ENCODE data around the gene CDK6. TPM values are rescaled to one million over a fixed set of nuclear protein-coding genes. Genes with fewer than 3 reads are reported as not detected.

Gene CDK6
- total and polyA plus RNA-seq, 2 of the 8 experiments (the other 6 are each of a cell fraction or from before 2014, with no cell fraction given), result 5.9 to 18.9 TPM

GRCh38 chr7:92877367-92877766 is 41.0 kb upstream of the CDK6 start:
- Histone ChIP-seq H4K8ac (ENCODE audit: extremely low read depth, insufficient read depth, low read length) (no peak overlapping the region), H4K91ac (replicated peaks; ENCODE audit: insufficient read length, low read length) (no peak overlapping the region), H3K18ac (ENCODE audit: extremely low read depth, low read length) (no peak overlapping the region), H3K4me1 (replicated peaks in 1 of 4; ENCODE audit: control insufficient read depth in 3 of 4, insufficient read depth in 4 of 4, low read length in 3 of 4) (no peaks in the 10 kb centered on the region), H3K4me3 (ENCODE audit: extremely low read depth in 1 of 4, insufficient read depth in 2 of 4, low read depth in 3 of 4, low read length in 4 of 4) (no peak overlapping the region), H3K27ac (ENCODE audit: low read depth, low read length) (no peak overlapping the region), H3K23me2 (ENCODE audit: low read depth, low read length) (no peaks in the 10 kb centered on the region), H2AFZ (ENCODE audit: low read length) (no peak overlapping the region), H2BK12ac (ENCODE audit: low read depth, low read length) (no peak overlapping the region), H3K9ac (replicated peaks in 1 of 4; ENCODE audit: extremely low read depth in 1 of 4, low read depth in 3 of 4, low read length in 3 of 4) (no peak overlapping the region), H2BK5ac (ENCODE audit: low read depth, low read length) (no peak overlapping the region), H2AK5ac (ENCODE audit: low read depth, low read length) (no peak overlapping the region), H3K9me3 (ENCODE audit: insufficient read depth in 2 of 2, low read depth in 1 of 2, low read length in 1 of 2) (no peaks in the 10 kb centered on the region), H2BK20ac (ENCODE audit: low read length) (no peak overlapping the region), H3K27me3 (replicated peaks in 1 of 4; ENCODE audit: control insufficient read depth in 3 of 4, extremely low read depth in 1 of 4, insufficient read depth in 3 of 4, low read length in 3 of 4) (no peaks in the 10 kb centered on the region), H4K20me1 (replicated peaks in 1 of 2; ENCODE audit: control insufficient read depth in 1 of 2, insufficient read depth in 2 of 2, low read length in 2 of 2) (no peaks in the 10 kb centered on the region), H3K79me1 (ENCODE audit: low read depth, low read length) (no peaks in the 10 kb centered on the region), H3K4me2 (ENCODE audit: insufficient read depth in 1 of 2, low read depth in 2 of 2, low read length in 2 of 2) (no peak overlapping the region), H2BK15ac (ENCODE audit: low read length) (no peak overlapping the region), H3K36me3 (ENCODE audit: control insufficient read depth in 2 of 4, insufficient read depth in 4 of 4, low read length in 3 of 4) (no peaks in the 10 kb centered on the region), H3K79me2 (ENCODE audit: control insufficient read depth in 1 of 2, insufficient read depth in 2 of 2, low read length in 2 of 2) (no peaks in the 10 kb centered on the region), H3K23ac (ENCODE audit: insufficient read length) (no peak overlapping the region), H3K56ac (replicated peaks; ENCODE audit: insufficient read length, low read depth, low read length) (no peak overlapping the region), H2BK120ac (replicated peaks; ENCODE audit: low read depth, low read length) (no peak overlapping the region), H4K5ac (ENCODE audit: insufficient read length, low read depth, low read length) (no peak overlapping the region), H3K4ac (replicated peaks; ENCODE audit: insufficient read length, low read depth, low read length) (no peak overlapping the region), H3K14ac (ENCODE audit: insufficient read length) (no peak overlapping the region)
- DNase-seq (ENCODE audit: low read depth in 1 of 2, low spot score in 2 of 2), result no peak
- CTCF ChIA-PET (ENCODE audit: partially characterized antibody), result interaction anchor here (1.4 kb wide), 1 partner anchor 257 kb away, joined by 5 read pairs; no protein-coding TSS in a partner anchor
- 54% methylated on average over 1 of the region's 1 CpG; no CpG with 5 or more reads in 1 of the 2 experiments for WGBS, 2 experiments (ENCODE audit: extremely low coverage in 1 of 2, insufficient coverage in 1 of 2, insufficient read length in 1 of 2, insufficient replicate concordance in 2 of 2, low coverage in 1 of 2, low lambda C conversion rate in 2 of 2, missing lambda C conversion rate in 1 of 2)
- POLR2A ChIA-PET (ENCODE audit: partially characterized antibody), result no interaction called here
- FAIRE-seq, result no peak
- no peak for TF ChIP-seq MAFK (IDR thresholded peaks at IDR 0.05; ENCODE audit: low read depth, low read length)
- no peak for TF ChIP-seq FOSL1 (IDR thresholded peaks at IDR 0.05; ENCODE audit: insufficient read depth, low read depth, low read length)
- TF ChIP-seq ZNF274 (IDR thresholded peaks at IDR 0.05; ENCODE audit: borderline replicate concordance, extremely low read depth, low read length), result no peak
- TF ChIP-seq CBX8 (IDR thresholded peaks at IDR 0.05; ENCODE audit: borderline replicate concordance, low read depth, low read length), result no peak
- no peak for TF ChIP-seq TAF7 (optimal IDR thresholded peaks at IDR 0.05; ENCODE audit: borderline replicate concordance, low read depth, low read length)
- TF ChIP-seq ATF2 (IDR thresholded peaks at IDR 0.05; ENCODE audit: low read length), result no peak
- TF ChIP-seq KDM4A (IDR thresholded peaks at IDR 0.05; ENCODE audit: low read depth, low read length, severe bottlenecking), result no peak

Data from H1 (cell line).